Heart left ventricle (tissue), 13 donors: ENCODE measurements around the gene PRKG1.

ENCODE experiments used
- POLR2A ChIP-seq, 2 donors: fragments of 450-650 bp; IDR thresholded peaks; one replicate each; pipeline ENCODE4 v1.6.1; 2017; ENCODE audit warnings: antibody characterized with exemption in 2 of 2, mild to moderate bottlenecking in 2 of 2, moderate library complexity in 2 of 2
- TF ChIP-seq, protein P1 (sequence below), 12 donors: fragments of 200-600 bp; sonication (generic) in 4 of 12; IDR thresholded peaks; one replicate each; pipeline versions ENCODE4 v1.5.0 to v1.8.0; 2018 to 2022; ENCODE audit warnings: antibody characterized with exemption in 12 of 12, mild to moderate bottlenecking in 5 of 12
- donor health status: ischemic (EF 13 %, LVEDD 7.1; RV severe dilation, severe dysfunction).
- donor health status: DM: no; HTN: yes; CAD: no.
- donor health status: DM: no; HTN: no; CAD: no.
- donor health status: ischemic (EF 25% LVEDD 6.9; RV normal size, moderate dysfunction).
- donor health status: ischemic (EF 25% LVEDD 5.7; RV mildly dilated, moderate dysfunction).
- donor health status: ischemic (EF 35%, LVEDD 5.7; RV mildly dilated, moderate dysfunction).
- donor health status: nonischemic (EF 11% LVEDD 7.7; RV severe dilation, severe dysfunction).
- donor health status: DM: yes; HTN: yes; CAD: no.
- donor health status: PGD.
- donor health status: ischemic (EF 29% LVEDD 5.4; RV normal size, mild dysfunction).
- donor health status: nonischemic (EF 23%, LVEDD 6.1; RV moderate dilation, normal function).

DNA sequence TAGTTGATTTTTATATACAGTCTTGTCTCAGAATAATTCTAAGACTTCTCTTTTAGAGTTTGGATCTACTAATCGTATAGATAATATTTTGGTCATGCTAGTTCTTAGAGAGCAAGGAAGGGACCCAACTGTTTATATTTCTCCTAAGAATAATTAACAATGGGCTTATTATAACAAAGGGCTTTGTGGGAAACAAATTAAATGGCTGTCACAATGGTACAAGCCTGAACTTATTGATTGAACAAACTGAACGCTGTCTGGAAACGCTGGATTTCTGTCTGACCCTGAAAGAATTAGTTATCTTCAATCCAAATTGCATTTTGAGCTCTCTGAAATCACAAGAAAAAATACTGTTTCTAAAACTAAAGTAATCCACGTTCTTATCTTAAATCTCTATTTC lies 568.3 kb downstream of the PRKG1 start:
- TF ChIP-seq, protein P1, sequence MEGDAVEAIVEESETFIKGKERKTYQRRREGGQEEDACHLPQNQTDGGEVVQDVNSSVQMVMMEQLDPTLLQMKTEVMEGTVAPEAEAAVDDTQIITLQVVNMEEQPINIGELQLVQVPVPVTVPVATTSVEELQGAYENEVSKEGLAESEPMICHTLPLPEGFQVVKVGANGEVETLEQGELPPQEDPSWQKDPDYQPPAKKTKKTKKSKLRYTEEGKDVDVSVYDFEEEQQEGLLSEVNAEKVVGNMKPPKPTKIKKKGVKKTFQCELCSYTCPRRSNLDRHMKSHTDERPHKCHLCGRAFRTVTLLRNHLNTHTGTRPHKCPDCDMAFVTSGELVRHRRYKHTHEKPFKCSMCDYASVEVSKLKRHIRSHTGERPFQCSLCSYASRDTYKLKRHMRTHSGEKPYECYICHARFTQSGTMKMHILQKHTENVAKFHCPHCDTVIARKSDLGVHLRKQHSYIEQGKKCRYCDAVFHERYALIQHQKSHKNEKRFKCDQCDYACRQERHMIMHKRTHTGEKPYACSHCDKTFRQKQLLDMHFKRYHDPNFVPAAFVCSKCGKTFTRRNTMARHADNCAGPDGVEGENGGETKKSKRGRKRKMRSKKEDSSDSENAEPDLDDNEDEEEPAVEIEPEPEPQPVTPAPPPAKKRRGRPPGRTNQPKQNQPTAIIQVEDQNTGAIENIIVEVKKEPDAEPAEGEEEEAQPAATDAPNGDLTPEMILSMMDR (IDR thresholded peaks at IDR 0.05): no peak
- no peak for TF ChIP-seq POLR2A (IDR thresholded peaks at IDR 0.05)
